ENCODE data around the gene S100A13.
"Not testable (repeated sequence)": the region's sequence is repeated elsewhere in the genome, so short reads cannot be mapped to it uniquely, and the experiment has no call there.

S100A13 gene

DNA sequence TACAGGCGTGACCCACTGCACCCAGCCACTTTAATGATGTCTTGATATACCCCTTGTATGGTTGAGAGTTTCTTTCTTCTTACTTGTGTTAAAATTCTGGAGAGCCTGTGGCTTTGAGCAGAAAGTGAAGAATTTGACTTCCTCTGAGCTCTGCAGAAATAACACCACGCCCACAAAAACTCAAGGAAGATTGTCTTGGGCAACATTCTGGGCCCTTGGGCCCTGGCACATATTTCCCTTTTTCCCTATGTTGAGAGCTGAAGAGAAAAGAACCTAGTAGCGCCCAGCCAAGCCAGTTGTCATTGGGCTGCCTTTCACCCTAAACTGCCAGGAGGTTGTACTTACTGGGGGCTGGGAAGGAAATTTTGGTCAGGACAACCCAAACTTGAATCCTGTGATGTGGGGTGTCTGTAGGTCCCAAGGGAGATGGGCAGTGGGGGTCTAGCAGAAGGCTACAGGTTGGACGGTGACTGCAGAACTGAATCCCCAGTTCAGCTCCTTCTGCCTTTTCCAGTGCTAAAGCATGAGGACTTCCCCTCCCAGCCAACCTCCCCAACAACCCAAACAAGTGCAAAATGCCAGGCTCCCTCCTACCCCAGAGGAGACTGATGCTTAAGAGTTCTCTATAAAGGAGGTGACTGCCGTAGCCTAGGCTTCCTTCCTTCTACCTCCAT is 19.5 kb upstream of the S100A13 start:
- FAIRE-seq, result no peak

GRCh38 chr1:153643816-153644215 is 16.5 kb upstream of the S100A13 start:
- FAIRE-seq (no peak), DNase-seq (ENCODE audit: insufficient read length) (no peak)
- no peak for TF ChIP-seq POLR2A (IDR thresholded peaks at IDR 0.05; ENCODE audit: low read depth, low read length)
- no peak for TF ChIP-seq TAF1 (IDR thresholded peaks at IDR 0.05; ENCODE audit: borderline replicate concordance, low read depth, low read length)

More for the DNA sequence above, 19.5 kb upstream of the S100A13 start:
- no peak for TF ChIP-seq TAF1 (IDR thresholded peaks at IDR 0.05; ENCODE audit: borderline replicate concordance, low read depth, low read length)
- peak; percentile 34; the same call in 1 of the 2 replicates for TF ChIP-seq POLR2AphosphoS5 (IDR thresholded peaks at IDR 0.05; ENCODE audit: low read depth, low read length)
- TF ChIP-seq POLR2A (IDR thresholded peaks at IDR 0.05; ENCODE audit: low read depth, low read length), result no peak; the same call in none of the 2 replicates
- DNase-seq (ENCODE audit: insufficient read length), result no peak

DNA sequence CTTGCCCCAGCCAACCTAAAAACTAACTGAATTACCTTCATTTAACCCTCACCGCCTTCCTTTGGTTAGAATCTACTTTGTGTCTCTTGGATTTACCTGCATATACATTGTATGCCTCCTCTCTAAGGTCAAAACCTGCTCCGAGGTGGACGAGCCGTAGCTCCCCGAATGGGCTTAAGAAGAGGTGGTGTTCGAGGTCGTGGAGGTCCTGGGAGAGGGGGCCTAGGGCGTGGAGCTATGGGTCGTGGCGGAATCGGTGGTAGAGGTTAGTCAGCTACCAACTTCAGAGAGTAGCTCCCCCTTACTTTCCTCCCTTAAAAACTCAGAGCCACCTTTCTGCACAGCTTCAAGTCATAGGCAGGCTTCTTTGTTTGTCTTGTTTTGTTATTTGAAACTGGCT is 15.8 kb upstream of the S100A13 start:
- DNase-seq (ENCODE audit: insufficient read length) (no peak), FAIRE-seq (no peak)
- TF ChIP-seq POLR2A (IDR thresholded peaks at IDR 0.05; ENCODE audit: low read depth, low read length) (no peak), TAF1 (IDR thresholded peaks at IDR 0.05; ENCODE audit: borderline replicate concordance, low read depth, low read length) (no peak), POLR2AphosphoS5 (IDR thresholded peaks at IDR 0.05; ENCODE audit: low read depth, low read length) (no peak)

- FAIRE-seq (no peak), DNase-seq (ENCODE audit: insufficient read length) (no peak)
- TF ChIP-seq POLR2A (IDR thresholded peaks at IDR 0.05; ENCODE audit: low read depth, low read length), result no peak
- no peak for TF ChIP-seq POLR2AphosphoS5 (IDR thresholded peaks at IDR 0.05; ENCODE audit: low read depth, low read length)
- no peak for TF ChIP-seq TAF1 (IDR thresholded peaks at IDR 0.05; ENCODE audit: borderline replicate concordance, low read depth, low read length)
Observed at GRCh38 chr1:153642161-153642560, 14.9 kb upstream of the S100A13 start.

DNA sequence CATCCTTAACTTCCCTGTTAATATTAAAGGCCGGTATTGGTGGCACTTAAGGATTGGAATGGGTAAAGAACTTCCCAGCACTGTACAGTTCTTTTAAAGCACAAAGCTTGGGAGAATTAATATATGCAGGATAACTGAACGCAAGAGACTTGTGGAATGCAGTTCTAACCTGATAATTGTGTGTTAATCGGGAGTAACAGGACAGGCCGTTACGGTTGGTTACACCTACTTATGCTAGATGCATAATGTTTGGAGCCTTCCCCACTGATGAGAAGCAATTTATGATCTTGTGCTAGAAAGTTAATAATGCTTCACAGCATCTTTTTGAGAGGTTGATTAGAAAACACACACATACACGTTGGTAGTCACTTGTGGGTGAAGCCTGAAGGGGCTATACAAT is 13.6 kb upstream of the S100A13 start:
- FAIRE-seq, result no peak
- no peak for DNase-seq (ENCODE audit: insufficient read length)
- TF ChIP-seq POLR2A (IDR thresholded peaks at IDR 0.05; ENCODE audit: low read depth, low read length), result no peak
- peak; percentile 58; the same call in 1 of the 2 replicates for TF ChIP-seq POLR2AphosphoS5 (IDR thresholded peaks at IDR 0.05; ENCODE audit: low read depth, low read length)

DNA sequence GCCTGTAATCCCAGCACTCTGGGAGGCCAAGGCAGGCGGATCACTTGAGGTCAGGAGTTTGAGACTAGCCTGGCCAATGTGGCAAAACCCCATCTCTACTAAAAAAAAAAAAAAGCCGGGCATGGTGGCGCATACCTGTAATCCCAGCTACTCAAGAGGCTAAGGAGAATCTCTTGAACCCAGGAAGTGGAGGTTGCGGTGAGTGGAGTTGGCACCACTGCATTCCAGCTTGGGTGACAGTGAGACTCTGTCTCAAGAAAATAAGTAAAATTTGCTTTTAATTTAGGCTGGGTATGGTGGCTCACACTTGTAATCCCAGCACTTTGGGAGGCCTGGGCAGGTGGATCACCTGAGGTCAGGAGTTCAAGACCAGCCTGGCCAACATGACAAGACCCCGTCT is 12.9 kb upstream of the S100A13 start:
- not testable (repeated sequence) for DNase-seq (ENCODE audit: insufficient read length); FAIRE-seq

DNA sequence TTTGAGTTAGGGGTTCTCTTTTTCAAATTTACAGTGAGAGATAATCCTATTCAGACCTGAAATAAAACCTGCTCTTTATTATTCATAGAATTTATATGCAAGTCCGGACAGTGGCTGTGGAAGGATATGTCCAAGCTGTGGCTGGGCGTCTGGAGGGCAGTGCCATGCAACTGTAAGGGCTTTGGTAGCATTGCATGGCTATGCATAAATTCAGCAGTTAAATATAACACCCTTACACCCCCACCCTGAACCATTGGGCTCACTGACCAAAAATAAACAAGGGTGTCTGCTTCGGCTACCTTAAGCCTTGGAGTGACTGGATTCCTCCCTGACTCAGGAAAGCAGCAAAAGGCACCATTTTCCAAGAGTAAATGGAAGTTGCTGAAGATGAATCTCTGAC is 12.0 kb upstream of the S100A13 start:
- DNase-seq (ENCODE audit: insufficient read length), result no peak
- FAIRE-seq, result no peak
- TF ChIP-seq POLR2A (IDR thresholded peaks at IDR 0.05; ENCODE audit: low read depth, low read length) (no peak), TAF1 (IDR thresholded peaks at IDR 0.05; ENCODE audit: borderline replicate concordance, low read depth, low read length) (no peak), POLR2AphosphoS5 (IDR thresholded peaks at IDR 0.05; ENCODE audit: low read depth, low read length) (no peak)

DNA sequence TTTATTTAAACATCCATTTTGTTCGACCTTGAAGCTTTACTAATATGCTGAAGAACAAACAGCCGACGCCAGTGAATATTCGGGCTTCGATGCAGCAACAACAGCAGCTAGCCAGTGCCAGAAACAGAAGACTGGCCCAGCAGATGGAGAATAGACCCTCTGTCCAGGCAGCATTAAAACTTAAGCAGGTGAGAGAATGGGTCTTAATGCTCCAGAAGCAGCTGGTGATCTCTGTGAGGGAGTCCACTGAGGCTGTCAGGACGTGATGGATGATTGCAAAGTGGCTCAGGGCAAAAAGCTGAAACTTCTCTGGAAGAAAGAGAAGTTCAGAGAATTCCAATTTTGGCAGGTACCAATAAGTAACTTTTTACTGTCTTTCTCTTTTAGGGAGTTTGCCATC is 11.0 kb upstream of the S100A13 start:
- no peak for DNase-seq (ENCODE audit: insufficient read length)
- FAIRE-seq, result no peak
- TF ChIP-seq TAF1 (IDR thresholded peaks at IDR 0.05; ENCODE audit: borderline replicate concordance, low read depth, low read length) (no peak), POLR2A (IDR thresholded peaks at IDR 0.05; ENCODE audit: low read depth, low read length) (no peak), POLR2AphosphoS5 (IDR thresholded peaks at IDR 0.05; ENCODE audit: low read depth, low read length) (no peak)

GRCh38 chr1:153636312-153636711 is 9.0 kb upstream of the S100A13 start:
- DNase-seq (ENCODE audit: insufficient read length), result no peak
- TF ChIP-seq TAF1 (IDR thresholded peaks at IDR 0.05; ENCODE audit: borderline replicate concordance, low read depth, low read length) (no peak), POLR2A (IDR thresholded peaks at IDR 0.05; ENCODE audit: low read depth, low read length) (no peak), POLR2AphosphoS5 (IDR thresholded peaks at IDR 0.05; ENCODE audit: low read depth, low read length) (no peak)
- FAIRE-seq, result no peak

DNA sequence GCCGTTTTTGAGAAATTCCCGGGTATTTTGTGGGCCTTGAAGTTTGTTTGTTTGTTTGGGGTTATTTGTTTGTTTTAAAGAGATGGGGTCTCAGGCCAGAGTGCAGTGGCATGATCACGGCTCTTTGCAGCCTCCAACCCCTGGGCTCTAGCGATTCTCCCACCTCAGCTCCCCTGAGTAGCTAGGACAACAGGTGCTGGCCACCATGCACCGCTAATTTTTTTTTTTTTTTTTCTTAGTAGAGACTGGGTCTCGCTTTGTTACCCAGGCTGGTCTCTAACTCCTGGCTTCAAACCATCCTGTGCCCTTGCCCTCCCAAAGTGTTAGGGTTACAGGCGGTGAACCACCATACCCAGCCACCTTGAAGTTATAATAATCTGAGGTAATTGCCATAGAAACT is 8.6 kb upstream of the S100A13 start:
- FAIRE-seq (no peak), DNase-seq (ENCODE audit: insufficient read length) (no peak)
- TF ChIP-seq POLR2AphosphoS5 (IDR thresholded peaks at IDR 0.05; ENCODE audit: low read depth, low read length) (no peak), POLR2A (IDR thresholded peaks at IDR 0.05; ENCODE audit: low read depth, low read length) (no peak), TAF1 (IDR thresholded peaks at IDR 0.05; ENCODE audit: borderline replicate concordance, low read depth, low read length) (no peak)

- DNase-seq (ENCODE audit: insufficient read length) (peak; percentile 97), FAIRE-seq (peak; percentile 94)
- TF ChIP-seq POLR2A (IDR thresholded peaks at IDR 0.05; ENCODE audit: low read depth, low read length) (peak; percentile 99), POLR2AphosphoS5 (IDR thresholded peaks at IDR 0.05; ENCODE audit: low read depth, low read length) (peak; percentile 98), TAF1 (IDR thresholded peaks at IDR 0.05; ENCODE audit: borderline replicate concordance, low read depth, low read length) (peak; percentile 66)
Observed at GRCh38 chr1:153633754-153634665, 6.7 kb upstream of the S100A13 start, which contains the start of gene CHTOP. TSS of gene CHTOP (plus strand) at chr1:153634066. CDS start at chr1:153636589, 2,523 bp downstream.
